Heart right ventricle (tissue), 16 donors: Measurements from ENCODE around the gene EFHD2. TPM values are rescaled to one million over a fixed set of nuclear protein-coding genes. Genes with fewer than 3 reads are reported as not detected.
A peak's percentile ranks its signal among the peaks of the same experiment; 100 is the strongest.
"Not testable (repeated sequence)": the region's sequence is repeated elsewhere in the genome, so short reads cannot be mapped to it uniquely, and the experiment has no call there.

Source experiments
- ATAC-seq, 8 donors: fragments of 200-7000 bp; cut with Tn5 transposase; one replicate each; pipeline ENCODE4 v1.9.1; 2020; ENCODE audit warnings: mild to moderate bottlenecking in 8 of 8, moderate library complexity in 8 of 8, moderate number of reproducible peaks in 1 of 8
- DNase-seq, 2 donors: peaks; one replicate each; pipeline ENCODE4 v3.0.0-alpha.2; 2020
- H3K27ac ChIP-seq, 10 donors: fragments of 200-600 bp; sonication (generic) in 2 of 10; one replicate each; pipeline versions ENCODE4 v1.5.0 to v1.8.0; 2020 to 2022; ENCODE audit warnings: mild to moderate bottlenecking in 3 of 10
- H3K27me3 ChIP-seq, 7 donors: fragments of 200-600 bp; one replicate each; pipeline ENCODE4 v1.8.0; 2021 to 2022; ENCODE audit warnings: mild to moderate bottlenecking in 2 of 7
- H3K36me3 ChIP-seq, 9 donors: fragments of 200-600 bp; sonication (generic) in 1 of 9; one replicate each; pipeline versions ENCODE4 v1.5.0 to v1.8.0; 2020 to 2022; ENCODE audit warnings: mild to moderate bottlenecking in 2 of 9
- H3K4me1 ChIP-seq, 9 donors: fragments of 200-600 bp; sonication (generic) in 1 of 9; one replicate each; pipeline versions ENCODE4 v1.5.0 to v1.8.0; 2020 to 2022; ENCODE audit warnings: mild to moderate bottlenecking in 4 of 9
- H3K4me3 ChIP-seq, 10 donors: fragments of 200-600 bp; sonication (generic) in 2 of 10; one replicate each; pipeline versions ENCODE4 v1.5.0 to v1.8.0; 2020 to 2022; ENCODE audit warnings: mild to moderate bottlenecking in 7 of 10, moderate library complexity in 2 of 10
- H3K9me3 ChIP-seq, 11 donors: fragments of 200-600 bp in 10 of 11; sonication (generic) in 2 of 11; one replicate each; pipeline versions ENCODE4 v1.5.0 to v1.8.0; 2013 to 2022; ENCODE audit warnings: mild to moderate bottlenecking in 2 of 11, control low read depth in 1 of 11, moderate library complexity in 1 of 11
- WGBS, 2 donors: extraction: QIAGEN DNeasy Blood & Tissue Kit; methylation state at CpG; one replicate each; pipeline ENCODE4 v1.1.7; 2013; ENCODE audit warnings: inconsistent platforms in 1 of 2; 5-methylcytosine and 5-hydroxymethylcytosine counted together
- intact Hi-C, 10 donors: fragments of 100-400 bp; cut with DNase I; formaldehyde crosslinking; loops; one replicate each; pipeline versions ENCODE4 v1.11.1 to v1.14.2; 2022
- polyA plus RNA-seq, 2 donors: library from polyadenylated mRNA; stranded (reverse); fragments of 200-250 nt; gene quantifications; one replicate each; pipeline ENCODE4 v1.2.3, GENCODE V29; 2013
- total RNA-seq, 10 donors: library from RNA; stranded (reverse); fragmentation: NEBNext Ultra II Directional in 3 of 10; extraction: Animal tissue kit (Norgen Biotek cat#: 25700) in 3 of 10; gene quantifications; one replicate each; pipeline versions ENCODE4 v1.2.1 to v1.2.4, GENCODE V29; 2021 to 2023
- TF ChIP-seq, protein P1 (sequence below), 9 donors: fragments of 200-600 bp; sonication (generic) in 2 of 9; IDR thresholded peaks; one replicate each; pipeline versions ENCODE4 v1.5.0 to v1.8.0; 2021 to 2022; ENCODE audit warnings: antibody characterized with exemption in 9 of 9, mild to moderate bottlenecking in 5 of 9, moderate library complexity in 1 of 9
- donor health status: Arrhythmogenic right ventricular cardiomyopathy.
- donor health status: ischemic (EF 13 %, LVEDD 7.1; RV severe dilation, severe dysfunction).
- donor health status: healthy with polysubstance abuse.
- donor health status: DM: no; HTN: yes; CAD: no.
- donor health status: DM: no; HTN: no; CAD: no.
- donor health status: ischemic (EF 25% LVEDD 6.9; RV normal size, moderate dysfunction).
- donor health status: ischemic (EF 25% LVEDD 5.7; RV mildly dilated, moderate dysfunction).
- donor health status: healthy.
- donor health status: DM: yes; HTN: yes; CAD: no.
- donor health status: Ischemic cardiomyopathy.
- donor health status: ischemic (EF 35%, LVEDD 5.7; RV mildly dilated, moderate dysfunction).
- donor health status: nonischemic (EF 11% LVEDD 7.7; RV severe dilation, severe dysfunction).
- donor health status: DM: yes; HTN: yes; CAD: no.
- donor health status: PGD.
- donor health status: ischemic (EF 29% LVEDD 5.4; RV normal size, mild dysfunction).
- donor health status: nonischemic (EF 23%, LVEDD 6.1; RV moderate dilation, normal function).

Gene EFHD2
- total and polyA plus RNA-seq, 12 donors: 9.4 to 32.1 (median 14.7) TPM

DNA sequence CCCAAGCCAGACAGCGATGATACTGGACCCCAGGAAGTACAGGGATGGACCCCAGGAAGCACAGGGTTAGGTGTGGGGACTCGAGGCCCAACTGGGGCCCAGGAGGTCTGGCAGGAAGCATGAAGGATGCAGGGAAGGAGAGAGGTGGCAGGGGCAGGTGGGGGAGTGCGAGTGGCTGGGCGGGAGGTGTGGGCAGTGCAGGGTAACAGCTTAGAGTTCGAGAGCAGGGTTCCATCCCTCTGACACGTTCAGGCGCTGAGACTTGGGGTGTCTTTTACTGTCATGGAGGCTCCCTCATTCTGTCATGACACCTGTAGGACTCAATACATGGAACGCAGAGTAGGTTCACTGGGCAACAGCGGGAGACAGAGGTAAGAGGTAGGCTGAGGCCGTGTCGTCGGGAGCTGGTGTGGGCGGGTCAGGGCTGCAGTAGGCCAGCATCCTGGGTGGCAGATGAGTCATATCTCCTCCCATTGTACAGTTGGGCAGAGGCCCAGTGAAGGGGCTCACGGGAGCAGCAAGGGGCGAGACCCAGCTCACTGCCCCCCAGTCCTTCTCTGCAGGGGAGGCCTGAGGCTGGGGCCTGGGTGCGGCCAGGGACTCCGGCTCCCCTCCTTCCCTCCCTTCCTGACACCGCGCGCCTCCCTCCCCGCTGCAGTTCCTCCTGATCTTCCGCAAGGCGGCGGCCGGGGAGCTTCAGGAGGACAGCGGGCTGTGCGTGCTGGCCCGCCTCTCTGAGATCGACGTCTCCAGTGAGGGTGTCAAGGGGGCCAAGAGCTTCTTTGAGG lies 17.0 kb downstream of the EFHD2 start:
- Histone ChIP-seq H3K27ac (peak overlapping the region in 2 of 10 donors; percentile 16 to 21), H3K9me3 (no peaks in the 10 kb centered on the region), H3K27me3 (no peaks in the 10 kb centered on the region), H3K4me1 (peaks cover 5 to 41% (median 11%) of the 10 kb centered on the region in 9 donors), H3K36me3 (peaks cover 0 to 65% (median 0%) of the 10 kb centered on the region in 9 donors), H3K4me3 (no peak overlapping the region)
- TF ChIP-seq, protein P1, sequence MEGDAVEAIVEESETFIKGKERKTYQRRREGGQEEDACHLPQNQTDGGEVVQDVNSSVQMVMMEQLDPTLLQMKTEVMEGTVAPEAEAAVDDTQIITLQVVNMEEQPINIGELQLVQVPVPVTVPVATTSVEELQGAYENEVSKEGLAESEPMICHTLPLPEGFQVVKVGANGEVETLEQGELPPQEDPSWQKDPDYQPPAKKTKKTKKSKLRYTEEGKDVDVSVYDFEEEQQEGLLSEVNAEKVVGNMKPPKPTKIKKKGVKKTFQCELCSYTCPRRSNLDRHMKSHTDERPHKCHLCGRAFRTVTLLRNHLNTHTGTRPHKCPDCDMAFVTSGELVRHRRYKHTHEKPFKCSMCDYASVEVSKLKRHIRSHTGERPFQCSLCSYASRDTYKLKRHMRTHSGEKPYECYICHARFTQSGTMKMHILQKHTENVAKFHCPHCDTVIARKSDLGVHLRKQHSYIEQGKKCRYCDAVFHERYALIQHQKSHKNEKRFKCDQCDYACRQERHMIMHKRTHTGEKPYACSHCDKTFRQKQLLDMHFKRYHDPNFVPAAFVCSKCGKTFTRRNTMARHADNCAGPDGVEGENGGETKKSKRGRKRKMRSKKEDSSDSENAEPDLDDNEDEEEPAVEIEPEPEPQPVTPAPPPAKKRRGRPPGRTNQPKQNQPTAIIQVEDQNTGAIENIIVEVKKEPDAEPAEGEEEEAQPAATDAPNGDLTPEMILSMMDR (IDR thresholded peaks at IDR 0.05): peak in 3 of 9 donors; percentile 26 to 35 (median 28)
- intact Hi-C loops: loop anchor here in 1 of 10 donors (5.0 kb wide), 1 partner anchor 99 kb away; no protein-coding TSS in a partner anchor
- DNase-seq (peak in 1 of 2 donors; percentile 26), ATAC-seq (peak in 7 of 8 donors; percentile 31 to 53 (median 43))
- WGBS, 2 donors: 65 to 73% methylated on average over 30 of the region's 30 CpGs

DNA sequence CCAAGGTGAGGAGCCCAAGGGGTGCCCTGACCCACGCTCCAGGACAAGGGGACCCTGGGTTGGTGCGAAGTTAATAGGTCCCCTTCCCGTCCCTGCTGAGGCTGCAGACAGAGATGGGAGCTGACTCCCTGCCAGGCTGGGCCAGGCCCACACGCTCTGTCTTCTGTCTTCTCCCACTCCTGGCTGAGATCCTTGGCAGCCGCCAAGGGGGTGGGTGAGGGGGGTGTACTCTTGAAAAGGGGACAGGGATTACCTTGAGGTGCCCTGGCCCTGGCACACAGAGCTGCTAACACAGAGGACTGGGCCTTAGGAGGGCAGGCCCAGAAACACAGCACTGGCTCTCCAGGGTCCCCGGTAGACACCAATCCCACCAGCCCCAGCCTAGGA lies 17.6 kb downstream of the EFHD2 start:
- DNase-seq: no peak
- Histone ChIP-seq H3K27me3 (no peaks in the 10 kb centered on the region), H3K9me3 (no peaks in the 10 kb centered on the region), H3K4me1 (peaks cover 5 to 35% (median 11%) of the 10 kb centered on the region in 9 donors), H3K36me3 (peaks cover 0 to 65% (median 0%) of the 10 kb centered on the region in 9 donors), H3K27ac (peak overlapping the region in 2 of 10 donors; percentile 9 to 16), H3K4me3 (no peak overlapping the region)
- ATAC-seq: peak in 6 of 8 donors; percentile 4 to 59 (median 22)
- intact Hi-C loops: loop anchor here in 1 of 10 donors (5.0 kb wide), 1 partner anchor 100 kb away; no protein-coding TSS in a partner anchor
- TF ChIP-seq, protein P1 (IDR thresholded peaks at IDR 0.05): no peak
- WGBS, 2 donors: 48 to 67% methylated on average over 6 of the region's 6 CpGs

DNA sequence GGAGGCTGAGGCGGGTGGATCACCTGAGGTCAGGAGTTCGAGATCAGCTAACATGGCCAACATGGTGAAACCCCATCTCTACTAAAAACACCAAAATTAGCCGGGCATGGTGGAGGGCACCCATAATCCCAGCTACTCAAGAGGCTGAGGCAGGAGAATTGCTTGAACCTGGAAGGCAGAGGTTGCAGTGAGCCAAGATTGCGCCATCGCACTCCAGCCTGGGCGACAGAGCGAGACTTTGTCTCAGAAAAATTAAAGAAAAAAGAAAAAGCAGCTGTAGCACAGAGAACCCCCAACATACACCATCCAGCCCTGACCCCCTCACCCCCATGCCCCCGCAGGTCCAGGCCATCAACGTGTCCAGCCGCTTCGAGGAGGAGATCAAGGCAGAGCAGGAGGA lies 18.6 kb downstream of the EFHD2 start:
- Histone ChIP-seq H3K4me1 (peaks cover 5 to 29% (median 11%) of the 10 kb centered on the region in 9 donors), H3K36me3 (peaks cover 0 to 65% (median 0%) of the 10 kb centered on the region in 9 donors)
- 93 to 98% methylated on average over 11 of the region's 11 CpGs for WGBS, 2 donors
- intact Hi-C loops: loop anchor here in 1 of 10 donors (5.0 kb wide), 1 partner anchor 101 kb away; no protein-coding TSS in a partner anchor
- H3K27me3 ChIP-seq, DNase-seq, H3K27ac ChIP-seq, H3K4me3 ChIP-seq, H3K9me3 ChIP-seq, ATAC-seq: not testable (repeated sequence)

DNA sequence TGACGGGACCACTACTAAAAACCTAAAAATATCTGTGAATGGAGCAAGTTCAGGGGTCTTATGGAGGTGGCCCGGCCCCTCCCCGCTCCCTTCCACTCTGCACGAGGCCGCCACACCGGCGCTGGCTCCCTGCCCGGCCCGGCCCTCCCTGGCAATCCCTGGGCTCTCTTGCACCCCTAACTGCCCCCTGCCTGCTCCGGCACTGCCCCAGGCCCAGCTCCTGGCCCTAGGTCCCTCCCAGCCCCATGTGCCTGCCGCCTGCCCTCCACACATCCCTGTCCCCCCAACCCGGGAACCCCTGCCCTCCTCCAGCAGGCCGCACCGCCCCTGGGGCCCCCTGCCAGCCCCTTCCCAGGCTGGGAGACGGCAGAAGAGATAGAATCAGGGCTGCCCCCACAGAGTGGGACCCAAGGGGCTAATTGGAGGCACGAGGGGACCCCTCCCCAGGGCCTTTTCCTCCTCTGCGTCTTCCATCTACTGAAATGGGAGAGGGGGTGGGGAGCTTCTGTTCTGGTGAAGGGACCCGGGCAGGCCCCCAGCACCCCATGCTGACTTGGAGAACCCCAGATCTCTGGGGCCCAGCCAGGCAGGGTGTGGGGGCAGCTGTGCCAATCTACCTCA lies 19.2 kb downstream of the EFHD2 start:
- Histone ChIP-seq H3K27me3 (no peaks in the 10 kb centered on the region), H3K27ac (peak overlapping the region in 1 of 10 donors; percentile 31), H3K4me3 (no peak overlapping the region), H3K9me3 (no peaks in the 10 kb centered on the region), H3K4me1 (peaks cover 5 to 27% (median 11%) of the 10 kb centered on the region in 9 donors), H3K36me3 (peaks cover 0 to 65% (median 0%) of the 10 kb centered on the region in 9 donors)
- DNase-seq: no peak
- intact Hi-C loops: loop anchor here in 1 of 10 donors (5.0 kb wide), 1 partner anchor 102 kb away; no protein-coding TSS in a partner anchor
- TF ChIP-seq, protein P1 (IDR thresholded peaks at IDR 0.05): no peak
- ATAC-seq: no peak
- 90 to 94% methylated on average over 18 of the region's 18 CpGs for WGBS, 2 donors
